Measurements from ENCODE around the gene CDK2AP2.
"Not testable (repeated sequence)": the region's sequence is repeated elsewhere in the genome, so short reads cannot be mapped to it uniquely, and the experiment has no call there.

- not testable (repeated sequence) for TF ChIP-seq TAF1 (IDR thresholded peaks at IDR 0.05; ENCODE audit: borderline replicate concordance, low read depth, low read length); MAX (IDR thresholded peaks at IDR 0.05; ENCODE audit: low read depth); CTCF (IDR thresholded peaks at IDR 0.05); TCF12 (IDR thresholded peaks at IDR 0.05)
Measured at GRCh38 chr11:67465530-67465929, 42.4 kb downstream of the CDK2AP2 start.
